ENCODE measurements around the gene ANKS1B. TPM values are rescaled to one million over a fixed set of nuclear protein-coding genes. Genes with fewer than 3 reads are reported as not detected.
A peak's percentile ranks its signal among the peaks of the same experiment; 100 is the strongest.

Gene ANKS1B
- total and polyA plus RNA-seq, 9 donors = 1.4 to 5.6 (median 2.7) TPM

- H3K27me3 ChIP-seq (ENCODE audit: control insufficient read depth, insufficient read depth, low read length) = no peaks in the 10 kb centered on the region
- H3K27ac ChIP-seq (ENCODE audit: low read length) = no peak overlapping the region
- no peaks in the 10 kb centered on the region for H3K9me3 ChIP-seq (replicated peaks; ENCODE audit: control insufficient read depth, low read depth, low read length)
- H3K36me3 ChIP-seq (ENCODE audit: control insufficient read depth, insufficient read depth, low read length) = no peaks in the 10 kb centered on the region
- 75% methylated on average over 2 of the region's 5 CpGs for WGBS (ENCODE audit: insufficient coverage)
- no peak overlapping the region for H3K4me3 ChIP-seq (ENCODE audit: low read length)
- H3K4me1 ChIP-seq (ENCODE audit: control insufficient read depth, insufficient read depth, low read length) = no peaks in the 10 kb centered on the region
- no peak for DNase-seq
These were observed 64.3 kb downstream of the ANKS1B start for GRCh38 chr12:99920353-99920960.

- H3K4me3 ChIP-seq (ENCODE audit: low read length) = no peak overlapping the region
- DNase-seq = peak; percentile 5
- no CpG with 5 or more reads among the region's 5 CpGs for WGBS (ENCODE audit: insufficient coverage)
- H3K27me3 ChIP-seq (ENCODE audit: control insufficient read depth, insufficient read depth, low read length) = no peaks in the 10 kb centered on the region
- H3K4me1 ChIP-seq (ENCODE audit: control insufficient read depth, insufficient read depth, low read length) = no peaks in the 10 kb centered on the region
- no peaks in the 10 kb centered on the region for H3K9me3 ChIP-seq (replicated peaks; ENCODE audit: control insufficient read depth, low read depth, low read length)
- H3K36me3 ChIP-seq (ENCODE audit: control insufficient read depth, insufficient read depth, low read length) = no peaks in the 10 kb centered on the region
- H3K27ac ChIP-seq (ENCODE audit: low read length) = no peak overlapping the region
These were observed 66.9 kb downstream of the ANKS1B start for GRCh38 chr12:99917711-99918402.

- no peak for DNase-seq
- no peak overlapping the region for H3K27ac ChIP-seq (ENCODE audit: low read length)
- no peak overlapping the region for H3K4me3 ChIP-seq (ENCODE audit: low read length)
- no peaks in the 10 kb centered on the region for H3K27me3 ChIP-seq (ENCODE audit: control insufficient read depth, insufficient read depth, low read length)
- no peaks in the 10 kb centered on the region for H3K4me1 ChIP-seq (ENCODE audit: control insufficient read depth, insufficient read depth, low read length)
- H3K9me3 ChIP-seq (replicated peaks; ENCODE audit: control insufficient read depth, low read depth, low read length) = no peaks in the 10 kb centered on the region
- WGBS (ENCODE audit: insufficient coverage) = no CpG with 5 or more reads among the region's 3 CpGs
- no peaks in the 10 kb centered on the region for H3K36me3 ChIP-seq (ENCODE audit: control insufficient read depth, insufficient read depth, low read length)
These were observed 68.2 kb downstream of the ANKS1B start for GRCh38 chr12:99916555-99916954.

- Histone ChIP-seq H3K4me1 (ENCODE audit: control insufficient read depth, insufficient read depth, low read length) (no peaks in the 10 kb centered on the region), H3K36me3 (ENCODE audit: control insufficient read depth, insufficient read depth, low read length) (no peaks in the 10 kb centered on the region), H3K9me3 (replicated peaks; ENCODE audit: control insufficient read depth, low read depth, low read length) (no peaks in the 10 kb centered on the region), H3K4me3 (ENCODE audit: low read length) (no peak overlapping the region), H3K27ac (ENCODE audit: low read length) (no peak overlapping the region), H3K27me3 (ENCODE audit: control insufficient read depth, insufficient read depth, low read length) (no peaks in the 10 kb centered on the region)
- no peak for DNase-seq
- WGBS (ENCODE audit: insufficient coverage) = 90% methylated on average over 4 of the region's 6 CpGs
These were observed 69.3 kb downstream of the ANKS1B start for GRCh38 chr12:99915251-99916082.

- Histone ChIP-seq H3K4me1 (ENCODE audit: control insufficient read depth, insufficient read depth, low read length) (no peaks in the 10 kb centered on the region), H3K36me3 (ENCODE audit: control insufficient read depth, insufficient read depth, low read length) (no peaks in the 10 kb centered on the region), H3K9me3 (replicated peaks; ENCODE audit: control insufficient read depth, low read depth, low read length) (no peaks in the 10 kb centered on the region), H3K27ac (ENCODE audit: low read length) (no peak overlapping the region), H3K4me3 (ENCODE audit: low read length) (no peak overlapping the region), H3K27me3 (ENCODE audit: control insufficient read depth, insufficient read depth, low read length) (no peaks in the 10 kb centered on the region)
- DNase-seq = no peak
- WGBS (ENCODE audit: insufficient coverage) = no CpG with 5 or more reads among the region's 1 CpG
These were observed 70.5 kb downstream of the ANKS1B start for GRCh38 chr12:99914206-99914605.

GRCh38 chr12:99911967-99912366, 72.8 kb downstream of the ANKS1B start:
- WGBS (ENCODE audit: insufficient coverage) = 77% methylated on average over 1 of the region's 1 CpG
- Histone ChIP-seq H3K4me3 (ENCODE audit: low read length) (no peak overlapping the region), H3K27me3 (ENCODE audit: control insufficient read depth, insufficient read depth, low read length) (no peaks in the 10 kb centered on the region), H3K9me3 (replicated peaks; ENCODE audit: control insufficient read depth, low read depth, low read length) (no peaks in the 10 kb centered on the region), H3K27ac (ENCODE audit: low read length) (no peak overlapping the region), H3K36me3 (ENCODE audit: control insufficient read depth, insufficient read depth, low read length) (no peaks in the 10 kb centered on the region), H3K4me1 (ENCODE audit: control insufficient read depth, insufficient read depth, low read length) (no peaks in the 10 kb centered on the region)
- no peak for DNase-seq

- Histone ChIP-seq H3K4me1 (ENCODE audit: control insufficient read depth, insufficient read depth, low read length) (no peaks in the 10 kb centered on the region), H3K4me3 (ENCODE audit: low read length) (no peak overlapping the region), H3K27ac (ENCODE audit: low read length) (no peak overlapping the region), H3K36me3 (ENCODE audit: control insufficient read depth, insufficient read depth, low read length) (no peaks in the 10 kb centered on the region), H3K27me3 (ENCODE audit: control insufficient read depth, insufficient read depth, low read length) (no peaks in the 10 kb centered on the region), H3K9me3 (replicated peaks; ENCODE audit: control insufficient read depth, low read depth, low read length) (no peaks in the 10 kb centered on the region)
- WGBS (ENCODE audit: insufficient coverage) = no CpG with 5 or more reads among the region's 3 CpGs
- DNase-seq = peak; percentile 90
These were observed 73.7 kb downstream of the ANKS1B start for GRCh38 chr12:99911081-99911480.

- no peaks in the 10 kb centered on the region for H3K36me3 ChIP-seq (ENCODE audit: control insufficient read depth, insufficient read depth, low read length)
- H3K4me3 ChIP-seq (ENCODE audit: low read length) = no peak overlapping the region
- no peak for DNase-seq
- no peaks in the 10 kb centered on the region for H3K9me3 ChIP-seq (replicated peaks; ENCODE audit: control insufficient read depth, low read depth, low read length)
- no CpG with 5 or more reads among the region's 1 CpG for WGBS (ENCODE audit: insufficient coverage)
- no peak overlapping the region for H3K27ac ChIP-seq (ENCODE audit: low read length)
- no peaks in the 10 kb centered on the region for H3K4me1 ChIP-seq (ENCODE audit: control insufficient read depth, insufficient read depth, low read length)
- no peaks in the 10 kb centered on the region for H3K27me3 ChIP-seq (ENCODE audit: control insufficient read depth, insufficient read depth, low read length)
These were observed 74.4 kb downstream of the ANKS1B start for GRCh38 chr12:99910342-99910741.

- no peak overlapping the region for H3K4me3 ChIP-seq (ENCODE audit: low read length)
- H3K36me3 ChIP-seq (ENCODE audit: control insufficient read depth, insufficient read depth, low read length) = no peaks in the 10 kb centered on the region
- 59% methylated on average over 3 of the region's 4 CpGs for WGBS (ENCODE audit: insufficient coverage)
- no peak overlapping the region for H3K27ac ChIP-seq (ENCODE audit: low read length)
- DNase-seq = no peak
- H3K27me3 ChIP-seq (ENCODE audit: control insufficient read depth, insufficient read depth, low read length) = no peaks in the 10 kb centered on the region
- H3K9me3 ChIP-seq (replicated peaks; ENCODE audit: control insufficient read depth, low read depth, low read length) = no peaks in the 10 kb centered on the region
- H3K4me1 ChIP-seq (ENCODE audit: control insufficient read depth, insufficient read depth, low read length) = no peaks in the 10 kb centered on the region
These were observed 77.8 kb downstream of the ANKS1B start for GRCh38 chr12:99906786-99907579.

GRCh38 chr12:99901181-99901580, 83.6 kb downstream of the ANKS1B start:
- no peaks in the 10 kb centered on the region for H3K36me3 ChIP-seq (ENCODE audit: control insufficient read depth, insufficient read depth, low read length)
- no peak overlapping the region for H3K27ac ChIP-seq (ENCODE audit: low read length)
- no CpG with 5 or more reads among the region's 2 CpGs for WGBS (ENCODE audit: insufficient coverage)
- H3K4me1 ChIP-seq (ENCODE audit: control insufficient read depth, insufficient read depth, low read length) = no peaks in the 10 kb centered on the region
- DNase-seq = peak; percentile 8
- H3K4me3 ChIP-seq (ENCODE audit: low read length) = no peak overlapping the region
- H3K27me3 ChIP-seq (ENCODE audit: control insufficient read depth, insufficient read depth, low read length) = no peaks in the 10 kb centered on the region
- H3K9me3 ChIP-seq (replicated peaks; ENCODE audit: control insufficient read depth, low read depth, low read length) = no peaks in the 10 kb centered on the region

All from muscle of leg (tissue), 11 donors.